Dendritic cell treated with granulocyte-macrophage colony-stimulating factor and Interleukin-4, amounts not matched to agents 40 ng/mL and 50 ng/mL, for 4 days (primary cell): ENCODE measurements around the gene SWT1.
"Not testable (repeated sequence)": the region's sequence is repeated elsewhere in the genome, so short reads cannot be mapped to it uniquely, and the experiment has no call there.

ENCODE experiments used
- H3K27ac Mint-ChIP-seq: one replicate; pipeline ENCODE4 v1.8.0; 2022; ENCODE audit warnings: mild to moderate bottlenecking, mixed read lengths
- H3K27me3 Mint-ChIP-seq: one replicate; pipeline ENCODE4 v1.8.0; 2022; ENCODE audit warnings: mild to moderate bottlenecking, mixed read lengths
- H3K36me3 Mint-ChIP-seq: one replicate; pipeline ENCODE4 v1.8.0; 2022; ENCODE audit warnings: low read depth, mixed read lengths
- H3K4me1 Mint-ChIP-seq: one replicate; pipeline ENCODE4 v1.8.0; 2022; ENCODE audit warnings: low read depth, mixed read lengths
- H3K4me3 Mint-ChIP-seq: one replicate; pipeline ENCODE4 v1.8.0; 2022; ENCODE audit warnings: mild to moderate bottlenecking, moderate library complexity, mixed read lengths
- H3K9me3 Mint-ChIP-seq: one replicate; pipeline ENCODE4 v1.8.0; 2022; ENCODE audit warnings: mixed read lengths
- intact Hi-C: fragments of 100-400 bp; cut with micrococcal nuclease; formaldehyde crosslinking; loops from one replicate; pipeline ENCODE4 v1.15.0; 2022

The SWT1 gene

GRCh38 chr1:185207980-185208602 is 51.1 kb downstream of the SWT1 start:
- Mint-ChIP-seq H3K36me3 (peaks cover 21% of the 10 kb centered on the region), H3K9me3 (peaks cover 20% of the 10 kb centered on the region), H3K4me1 (no peaks in the 10 kb centered on the region), H3K27me3 (no peaks in the 10 kb centered on the region), H3K27ac (no peak overlapping the region), H3K4me3 (no peak overlapping the region)
- intact Hi-C loops = no loop called here

- no peaks in the 10 kb centered on the region for H3K27me3 Mint-ChIP-seq
- H3K27ac Mint-ChIP-seq = no peak overlapping the region
- peaks cover 21% of the 10 kb centered on the region for H3K36me3 Mint-ChIP-seq
- H3K9me3 Mint-ChIP-seq = peaks cover 20% of the 10 kb centered on the region
- H3K4me1 Mint-ChIP-seq = no peaks in the 10 kb centered on the region
- intact Hi-C loops = no loop called here
- no peak overlapping the region for H3K4me3 Mint-ChIP-seq
Measured at GRCh38 chr1:185208626-185209180, 51.7 kb downstream of the SWT1 start.

DNA sequence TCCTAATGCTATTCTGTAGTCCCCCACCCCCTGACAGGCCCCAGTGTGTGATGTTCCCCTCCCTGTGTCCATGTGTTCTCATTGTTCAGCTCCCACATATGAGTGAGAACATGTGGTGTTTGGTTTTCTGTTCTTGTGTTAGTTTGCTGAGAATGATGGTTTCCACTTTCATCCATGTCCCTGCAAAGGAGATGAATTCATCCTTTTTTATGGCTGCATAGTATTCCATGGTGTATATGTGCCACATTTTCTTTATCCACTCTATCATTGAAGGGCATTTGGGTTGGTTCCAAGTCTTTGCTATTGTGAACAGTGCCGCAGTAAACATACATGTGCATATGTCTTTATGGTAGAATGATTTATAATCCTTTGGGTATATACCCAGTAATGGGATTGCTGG is 52.4 kb downstream of the SWT1 start:
- peaks cover 21% of the 10 kb centered on the region for H3K36me3 Mint-ChIP-seq
- H3K4me3 Mint-ChIP-seq, intact Hi-C loops, H3K4me1 Mint-ChIP-seq, H3K27ac Mint-ChIP-seq, H3K27me3 Mint-ChIP-seq: not testable (repeated sequence)
- peaks cover 20% of the 10 kb centered on the region for H3K9me3 Mint-ChIP-seq

DNA sequence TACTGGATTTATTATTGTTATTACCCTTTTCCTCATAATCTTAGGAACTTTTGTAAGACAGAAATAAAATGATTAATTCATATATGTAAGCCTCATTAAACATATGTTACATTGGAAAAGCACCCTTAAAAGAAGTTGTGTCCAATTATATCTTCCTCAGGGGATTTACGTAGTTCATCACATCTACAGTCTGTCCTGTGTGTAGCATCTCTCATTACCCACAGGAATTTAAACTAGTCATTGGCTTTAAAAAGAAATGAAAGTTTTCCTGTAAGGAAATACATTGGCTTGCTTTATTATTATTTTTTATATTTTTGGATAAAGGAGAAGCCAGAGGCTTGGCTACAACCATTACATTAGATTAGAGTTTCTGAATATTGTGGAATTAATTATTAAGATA is 56.1 kb downstream of the SWT1 start:
- no peak overlapping the region for H3K4me3 Mint-ChIP-seq
- H3K27me3 Mint-ChIP-seq = no peaks in the 10 kb centered on the region
- H3K4me1 Mint-ChIP-seq = no peaks in the 10 kb centered on the region
- intact Hi-C loops = no loop called here
- peaks cover 21% of the 10 kb centered on the region for H3K36me3 Mint-ChIP-seq
- no peak overlapping the region for H3K27ac Mint-ChIP-seq
- H3K9me3 Mint-ChIP-seq = peaks cover 20% of the 10 kb centered on the region

GRCh38 chr1:185215911-185216310 is 58.9 kb downstream of the SWT1 start:
- Mint-ChIP-seq H3K27ac (no peak overlapping the region), H3K27me3 (no peaks in the 10 kb centered on the region), H3K9me3 (peaks cover 3% of the 10 kb centered on the region), H3K4me1 (no peaks in the 10 kb centered on the region), H3K4me3 (no peak overlapping the region), H3K36me3 (peaks cover 2% of the 10 kb centered on the region)
- intact Hi-C loops = no loop called here

DNA sequence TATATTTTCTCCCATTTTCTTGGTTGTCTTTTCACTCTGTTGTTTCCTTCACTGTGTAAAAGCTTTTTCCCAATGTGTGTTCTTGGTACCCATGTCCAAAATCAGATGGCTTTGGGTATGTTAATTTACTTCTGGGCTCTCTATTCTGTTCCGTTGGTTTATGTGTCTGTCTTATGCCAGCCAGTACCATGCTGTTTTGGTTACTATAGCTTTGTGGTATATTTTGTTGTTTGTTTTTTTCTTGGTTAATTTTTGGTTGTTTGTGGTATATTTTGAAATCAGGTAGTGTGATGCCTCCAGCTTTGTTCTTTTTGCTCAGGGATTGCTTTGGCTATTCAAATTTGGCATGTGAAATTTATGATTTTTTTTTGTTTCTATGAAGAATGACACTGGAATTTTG is 67.2 kb downstream of the SWT1 start:
- Mint-ChIP-seq H3K9me3 (peaks cover 10% of the 10 kb centered on the region), H3K27ac (no peak overlapping the region), H3K27me3 (no peaks in the 10 kb centered on the region), H3K36me3 (peaks cover 40% of the 10 kb centered on the region), H3K4me1 (no peaks in the 10 kb centered on the region), H3K4me3 (no peak overlapping the region)
- intact Hi-C loops = no loop called here

DNA sequence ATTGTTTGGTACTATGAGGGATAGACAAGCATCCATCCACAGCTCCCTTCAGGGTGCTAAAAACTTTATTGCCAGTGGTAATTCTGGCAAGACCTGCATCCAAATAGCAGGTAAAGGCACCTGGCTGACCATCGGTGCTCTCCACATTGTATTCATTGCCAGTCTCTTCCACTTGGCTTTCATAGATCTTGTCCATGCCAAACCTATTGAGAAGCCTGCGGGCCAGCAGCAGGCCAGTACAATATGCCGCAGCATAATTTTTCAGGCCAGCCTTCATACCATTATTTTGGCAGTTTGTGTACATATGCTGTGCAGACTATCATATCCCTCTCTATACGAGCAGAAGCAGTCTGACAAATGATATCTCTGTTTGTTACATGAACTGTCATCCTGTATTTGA is 70.2 kb downstream of the SWT1 start:
- Mint-ChIP-seq H3K4me1 (no peaks in the 10 kb centered on the region), H3K4me3 (no peak overlapping the region), H3K27me3 (no peaks in the 10 kb centered on the region), H3K36me3 (peaks cover 33% of the 10 kb centered on the region), H3K9me3 (peaks cover 10% of the 10 kb centered on the region), H3K27ac (no peak overlapping the region)
- intact Hi-C loops = loop anchor here (5.0 kb wide), 1 partner anchor 45 kb away; no protein-coding TSS in a partner anchor

DNA sequence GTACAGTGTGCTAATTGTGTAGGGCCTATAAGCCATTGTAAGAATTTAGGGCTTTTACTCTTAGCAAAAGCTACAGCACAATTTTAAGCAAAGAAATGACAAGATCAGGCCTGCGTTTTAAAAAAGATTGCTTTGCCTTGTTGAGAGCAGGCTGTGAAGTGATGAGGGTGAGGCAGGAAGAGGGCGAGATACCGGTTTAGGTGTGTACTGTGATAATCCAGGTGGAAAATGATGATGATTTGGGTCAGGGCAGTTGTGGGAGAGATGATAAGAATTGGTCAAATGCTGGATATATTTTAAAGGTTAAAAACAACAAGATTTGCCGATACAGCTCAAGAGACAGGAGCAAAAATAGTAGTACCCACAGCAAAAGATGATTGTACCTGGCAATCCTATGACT is 72.0 kb downstream of the SWT1 start:
- H3K27me3 Mint-ChIP-seq = no peaks in the 10 kb centered on the region
- intact Hi-C loops = loop anchor here (5.0 kb wide), 1 partner anchor 43 kb away; no protein-coding TSS in a partner anchor
- H3K9me3 Mint-ChIP-seq = peaks cover 6% of the 10 kb centered on the region
- H3K4me1 Mint-ChIP-seq = no peaks in the 10 kb centered on the region
- no peak overlapping the region for H3K27ac Mint-ChIP-seq
- no peak overlapping the region for H3K4me3 Mint-ChIP-seq
- H3K36me3 Mint-ChIP-seq = peaks cover 21% of the 10 kb centered on the region

DNA sequence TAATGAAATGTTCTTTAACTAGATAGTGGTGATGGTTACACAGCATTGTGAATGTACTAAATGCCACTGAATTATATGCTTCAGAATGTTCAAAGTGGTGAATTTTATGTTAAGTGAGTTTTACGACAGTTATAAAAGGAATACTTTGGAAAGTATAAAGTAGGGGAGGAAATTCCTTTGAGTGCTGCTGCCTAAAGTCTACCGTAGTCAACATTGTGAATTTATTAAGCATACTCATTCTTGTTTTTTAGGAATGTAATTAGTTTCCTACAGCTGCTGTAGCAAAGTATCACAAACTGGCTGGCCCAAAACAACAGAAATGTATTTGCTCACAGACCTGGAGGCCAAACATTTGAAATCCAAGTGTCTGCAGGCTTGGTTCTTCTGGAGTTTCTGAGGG is 73.0 kb downstream of the SWT1 start:
- Mint-ChIP-seq H3K36me3 (peaks cover 20% of the 10 kb centered on the region), H3K27ac (no peak overlapping the region), H3K4me3 (no peak overlapping the region), H3K27me3 (no peaks in the 10 kb centered on the region), H3K4me1 (no peaks in the 10 kb centered on the region), H3K9me3 (no peaks in the 10 kb centered on the region)
- intact Hi-C loops = loop anchor here (5.0 kb wide), 1 partner anchor 42 kb away; no protein-coding TSS in a partner anchor

DNA sequence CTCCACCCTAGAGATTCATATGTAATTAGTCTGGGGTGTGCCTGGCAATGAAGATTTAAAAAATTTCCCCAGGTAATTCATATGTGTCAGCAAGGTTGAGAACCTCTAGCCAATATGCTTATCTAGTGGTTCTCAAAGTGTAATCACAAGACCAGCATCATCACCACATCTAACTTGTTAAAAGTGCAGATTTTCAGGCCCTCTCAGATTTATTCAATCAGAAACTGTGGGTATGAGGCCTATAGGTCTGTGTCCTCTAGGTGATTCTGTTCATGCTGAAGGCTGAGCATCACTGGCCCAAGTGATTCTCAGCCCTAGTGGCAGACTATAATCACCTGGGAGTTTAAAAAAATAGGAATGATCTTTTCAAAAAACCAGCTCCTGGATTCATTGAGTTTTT is 75.9 kb downstream of the SWT1 start:
- Mint-ChIP-seq H3K27me3 (no peaks in the 10 kb centered on the region), H3K27ac (no peak overlapping the region), H3K9me3 (no peaks in the 10 kb centered on the region), H3K36me3 (peaks cover 19% of the 10 kb centered on the region), H3K4me1 (no peaks in the 10 kb centered on the region), H3K4me3 (no peak overlapping the region)
- intact Hi-C loops = no loop called here

DNA sequence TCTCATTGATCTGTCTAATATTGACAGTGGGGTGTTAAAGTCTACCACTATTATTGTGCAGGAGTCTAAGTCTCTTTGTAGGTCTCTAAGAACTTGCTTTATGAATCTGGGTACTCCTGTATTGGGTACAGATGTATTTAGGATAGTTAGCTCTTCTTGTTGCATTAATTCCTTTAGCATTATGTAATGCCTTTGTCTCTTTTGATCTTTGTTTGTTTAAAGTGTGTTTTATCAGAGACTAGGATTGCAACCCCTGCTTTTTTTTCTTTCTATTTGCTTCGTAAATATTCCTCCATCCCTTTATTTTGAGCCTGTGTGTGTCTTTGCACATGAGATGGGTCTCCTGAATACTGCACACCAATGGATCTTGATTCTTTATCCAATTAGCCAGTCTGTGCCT is 77.2 kb downstream of the SWT1 start:
- H3K27me3 Mint-ChIP-seq, H3K27ac Mint-ChIP-seq, intact Hi-C loops, H3K4me3 Mint-ChIP-seq, H3K4me1 Mint-ChIP-seq, H3K9me3 Mint-ChIP-seq: not testable (repeated sequence)
- peaks cover 19% of the 10 kb centered on the region for H3K36me3 Mint-ChIP-seq

DNA sequence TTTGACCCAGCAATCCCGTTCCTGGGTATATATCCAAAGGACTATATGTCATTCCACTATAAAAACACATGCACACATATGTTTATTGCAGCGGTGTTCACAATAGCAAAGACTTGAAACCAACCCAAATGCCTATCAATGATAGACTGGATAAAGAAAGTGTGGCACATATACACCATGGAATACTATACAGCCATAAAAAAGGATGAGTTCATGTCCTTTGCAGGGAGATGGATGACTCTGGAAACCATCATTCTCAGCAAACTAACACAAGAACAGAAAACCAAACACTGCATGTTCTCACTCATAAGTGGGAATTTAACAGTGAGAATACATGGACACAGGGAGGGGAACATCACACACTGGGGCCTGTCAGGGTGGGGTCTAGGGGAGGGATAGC is 80.2 kb downstream of the SWT1 start:
- not testable (repeated sequence) for H3K4me1 Mint-ChIP-seq, H3K9me3 Mint-ChIP-seq, H3K27me3 Mint-ChIP-seq, H3K27ac Mint-ChIP-seq, H3K4me3 Mint-ChIP-seq
- intact Hi-C loops = loop anchor here (5.0 kb wide), 1 partner anchor 445 kb away; no protein-coding TSS in a partner anchor
- H3K36me3 Mint-ChIP-seq = peaks cover 19% of the 10 kb centered on the region

GRCh38 chr1:185237661-185238060 is 80.7 kb downstream of the SWT1 start:
- no peaks in the 10 kb centered on the region for H3K27me3 Mint-ChIP-seq
- no peak overlapping the region for H3K4me3 Mint-ChIP-seq
- no peak overlapping the region for H3K27ac Mint-ChIP-seq
- H3K4me1 Mint-ChIP-seq = no peaks in the 10 kb centered on the region
- no peaks in the 10 kb centered on the region for H3K9me3 Mint-ChIP-seq
- H3K36me3 Mint-ChIP-seq = peaks cover 19% of the 10 kb centered on the region
- intact Hi-C loops = loop anchor here (5.0 kb wide), 1 partner anchor 445 kb away; no protein-coding TSS in a partner anchor

- H3K9me3 Mint-ChIP-seq = no peaks in the 10 kb centered on the region
- no peak overlapping the region for H3K27ac Mint-ChIP-seq
- intact Hi-C loops = loop anchor here (5.0 kb wide), 1 partner anchor 444 kb away; no protein-coding TSS in a partner anchor
- no peak overlapping the region for H3K4me3 Mint-ChIP-seq
- H3K27me3 Mint-ChIP-seq = no peaks in the 10 kb centered on the region
- peaks cover 13% of the 10 kb centered on the region for H3K36me3 Mint-ChIP-seq
- no peaks in the 10 kb centered on the region for H3K4me1 Mint-ChIP-seq
Measured at GRCh38 chr1:185238447-185238846, 81.5 kb downstream of the SWT1 start.

GRCh38 chr1:185239861-185240260 is 82.9 kb downstream of the SWT1 start:
- no peak overlapping the region for H3K27ac Mint-ChIP-seq
- no peaks in the 10 kb centered on the region for H3K27me3 Mint-ChIP-seq
- no peaks in the 10 kb centered on the region for H3K4me1 Mint-ChIP-seq
- intact Hi-C loops = loop anchor here (5.0 kb wide), 1 partner anchor 442 kb away; no protein-coding TSS in a partner anchor
- H3K9me3 Mint-ChIP-seq = no peaks in the 10 kb centered on the region
- no peak overlapping the region for H3K4me3 Mint-ChIP-seq
- H3K36me3 Mint-ChIP-seq = peaks cover 6% of the 10 kb centered on the region
